ENCODE data around the gene AFTPH. TPM values are rescaled to one million over a fixed set of nuclear protein-coding genes. Genes with fewer than 3 reads are reported as not detected.
A peak's percentile ranks its signal among the peaks of the same experiment; 100 is the strongest.

AFTPH gene
- polyA plus RNA-seq, 6 donors from 2014 or later, result 48.2 to 77.9 (median 57.2) TPM

- ATAC-seq (ENCODE audit: low read depth in 2 of 2) (no peak), DNase-seq (no peak)
- no peaks in the 10 kb centered on the region for H3K27me3 Mint-ChIP-seq
- H3K4me3 Mint-ChIP-seq, result peak overlapping the region in 6 of 8 donors; percentile 2 to 62 (median 48)
- H3K4me1 Mint-ChIP-seq, result peaks cover 66 to 96% (median 85%) of the 10 kb centered on the region in 3 donors
- no peaks in the 10 kb centered on the region for H3K9me3 Mint-ChIP-seq
- no peaks in the 10 kb centered on the region for H3K36me3 Mint-ChIP-seq
- H3K27ac Mint-ChIP-seq, result peak overlapping the region in 4 of 6 donors; percentile 87 to 96 (median 90)
Observed at GRCh38 chr2:64641599-64641998, 117.5 kb downstream of the AFTPH start.

Other genes with a start within 250 kb of the AFTPH start
- gene LGALSL, start 70.2 kb upstream of the AFTPH start, polyA plus RNA-seq (ENCODE audit: low read depth in 6 of 6), result 1 to 10 TPM in 1 of 6 donors, under 1 TPM in 4, not detected in 1; 0.05 to 1.3 (median 0.74) TPM
- 10 to 100 TPM in 5 of 6 donors, 1 to 10 TPM in 1; 7.9 to 21.8 (median 13.2) TPM for gene SERTAD2, start 129.6 kb downstream of the AFTPH start, polyA plus RNA-seq (ENCODE audit: low read depth in 6 of 6)